HCEC 1CT (cell line): ENCODE data around the gene PLCB1.
"Not testable (repeated sequence)": the region's sequence is repeated elsewhere in the genome, so short reads cannot be mapped to it uniquely, and the experiment has no call there.

ENCODE experiments used
- DNase-seq: peaks from one replicate; pipeline ENCODE4 v3.0.0-alpha.2; 2017

PLCB1 gene

DNA sequence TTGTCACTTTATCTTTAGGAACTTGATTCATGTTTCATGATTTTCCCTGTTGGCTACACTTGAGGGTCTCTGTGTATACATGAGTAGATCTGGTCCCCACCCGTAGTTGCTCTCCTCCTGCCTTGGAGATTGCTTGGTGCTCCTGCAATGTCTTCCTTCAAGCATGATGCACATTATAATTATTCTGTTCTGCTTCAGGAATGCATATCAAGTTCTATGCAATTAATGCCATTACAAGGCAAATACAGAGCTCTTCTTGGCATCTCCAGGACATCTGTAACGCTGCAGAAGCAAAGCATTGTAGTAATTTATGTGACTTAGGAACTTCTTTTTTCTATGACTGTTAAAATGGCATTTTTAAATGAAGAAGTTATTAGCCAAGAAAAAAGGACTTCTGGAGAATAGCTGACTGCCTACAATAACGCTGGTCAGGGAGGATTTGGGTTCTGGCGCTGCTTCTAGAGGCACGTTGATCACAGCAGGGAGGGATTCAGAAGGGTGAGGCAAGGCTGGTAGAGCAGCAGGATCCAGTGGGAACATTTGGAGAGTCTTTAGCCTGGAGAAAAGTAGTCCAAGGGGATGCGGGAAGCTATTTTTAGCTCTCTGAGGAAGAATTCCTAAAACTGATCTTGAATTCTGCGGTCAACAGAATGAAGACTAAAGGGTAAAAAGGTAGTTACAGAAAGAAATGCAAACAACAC is 203.6 kb downstream of the PLCB1 start:
- DNase-seq = no peak

GRCh38 chr20:8339349-8339748 is 207.3 kb downstream of the PLCB1 start:
- no peak for DNase-seq

- no peak for DNase-seq
Observed at GRCh38 chr20:8342391-8342790, 210.3 kb downstream of the PLCB1 start.

DNA sequence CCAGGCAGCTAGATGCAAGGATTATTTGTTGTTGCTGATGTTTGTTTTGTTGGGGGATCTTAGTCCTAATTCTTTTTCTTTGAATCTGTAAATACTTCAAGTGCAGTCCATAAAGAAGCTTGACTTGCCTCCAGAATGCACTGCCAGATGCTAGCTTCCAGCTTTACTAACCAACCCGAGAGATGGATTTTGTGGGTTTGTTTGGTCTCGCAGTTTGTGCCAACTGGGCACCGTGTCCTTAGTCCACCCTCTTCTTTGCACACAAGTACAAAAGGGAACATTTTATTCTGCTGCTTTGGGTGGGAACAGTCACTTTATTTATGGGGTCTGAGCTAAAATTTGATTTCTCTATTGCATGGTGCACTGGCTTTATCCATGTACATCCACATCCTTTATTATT is 212.0 kb downstream of the PLCB1 start:
- DNase-seq = no peak

GRCh38 chr20:8344631-8345030 is 212.6 kb downstream of the PLCB1 start:
- no peak for DNase-seq

DNA sequence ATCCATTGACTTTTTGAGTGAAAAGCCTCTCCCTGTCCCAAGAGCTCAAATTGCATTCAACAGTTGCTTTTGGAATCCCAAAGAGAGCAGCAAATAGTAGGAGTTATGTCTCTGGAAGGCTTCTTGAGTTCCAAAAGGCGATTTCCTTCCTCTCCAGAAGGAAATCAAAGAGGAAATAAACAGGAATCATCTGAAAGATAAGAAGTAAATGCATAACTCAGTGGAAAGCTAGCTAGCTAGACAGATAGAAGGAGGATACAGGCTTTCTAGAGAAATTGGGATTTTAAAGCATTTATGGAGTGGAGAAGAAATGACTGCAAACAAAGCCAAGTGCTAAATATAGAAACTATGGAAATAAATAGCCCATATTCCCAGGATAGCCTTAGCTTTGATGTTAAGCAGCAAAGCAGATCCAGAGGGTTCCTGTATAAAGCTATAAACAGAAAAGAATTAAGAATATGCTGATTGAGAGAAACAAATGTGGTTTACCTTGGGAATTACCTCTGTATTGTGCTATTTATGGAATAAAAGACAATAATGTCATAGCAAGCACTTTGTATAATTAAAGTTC is 214.7 kb downstream of the PLCB1 start:
- DNase-seq = no peak

GRCh38 chr20:8350225-8350624 is 218.2 kb downstream of the PLCB1 start:
- not testable (repeated sequence) for DNase-seq

- no peak for DNase-seq
Observed at GRCh38 chr20:8352486-8352885, 220.4 kb downstream of the PLCB1 start.

DNA sequence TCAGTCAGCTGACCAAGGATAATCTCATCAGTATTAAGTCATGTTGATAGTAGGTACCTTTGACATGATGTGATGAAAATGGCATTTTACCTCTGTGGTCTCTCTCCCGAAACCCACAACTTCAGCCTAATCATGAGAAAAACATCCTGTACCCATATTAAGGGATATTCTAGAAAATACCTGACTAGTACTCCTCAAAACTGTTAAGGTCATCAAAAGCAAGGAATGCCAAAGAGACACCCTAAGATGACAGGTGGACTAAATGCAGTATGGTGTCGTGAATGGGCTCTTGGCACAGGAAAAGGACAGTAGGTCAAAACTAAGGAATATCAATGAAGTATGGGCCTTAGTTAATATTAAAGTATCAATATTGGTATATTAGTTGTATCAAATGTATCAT is 221.4 kb downstream of the PLCB1 start:
- DNase-seq = no peak

GRCh38 chr20:8355453-8355852 is 223.4 kb downstream of the PLCB1 start:
- DNase-seq = no peak

GRCh38 chr20:8356806-8357205 is 224.7 kb downstream of the PLCB1 start:
- no peak for DNase-seq

DNA sequence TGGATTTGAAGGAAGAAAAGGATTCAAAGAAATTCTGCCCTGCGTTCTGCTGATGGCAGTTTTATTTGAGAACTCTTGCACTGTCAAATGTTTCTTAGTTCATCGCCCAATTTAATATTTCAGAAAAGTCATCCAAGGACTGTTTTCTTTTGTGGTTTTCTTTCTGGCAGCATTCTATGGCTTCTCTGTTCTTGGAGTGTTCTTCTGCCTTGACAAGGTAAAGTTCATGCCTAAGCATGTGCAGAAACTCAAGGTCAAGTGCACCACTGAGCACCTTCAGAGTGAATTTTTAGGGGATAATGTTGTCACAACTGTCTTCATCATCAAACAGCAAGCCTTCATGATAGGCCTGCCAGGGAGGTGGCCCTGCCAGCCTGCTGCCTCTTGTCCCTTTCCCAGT is 225.6 kb downstream of the PLCB1 start:
- DNase-seq = no peak

DNA sequence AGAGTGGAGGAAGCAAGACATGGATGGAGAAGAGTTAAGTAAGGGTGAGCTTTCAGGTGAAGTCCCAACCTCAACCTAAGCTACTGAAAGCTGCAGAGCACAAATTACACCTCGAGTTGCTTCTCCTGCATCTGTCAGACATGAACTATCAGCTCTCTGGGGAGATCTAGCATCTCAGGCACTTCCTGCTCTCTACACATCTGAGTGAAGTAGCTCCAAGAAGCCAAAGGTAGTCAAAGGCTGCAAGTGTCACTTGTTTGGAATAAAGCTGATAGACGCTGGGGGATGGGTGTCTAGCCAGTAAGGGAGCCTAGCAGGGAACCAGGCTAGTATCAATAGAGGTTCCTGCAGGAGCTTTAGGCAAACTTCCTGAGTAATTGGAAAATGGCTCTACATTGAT is 228.0 kb downstream of the PLCB1 start:
- DNase-seq = no peak

GRCh38 chr20:8361006-8361652 is 229.1 kb downstream of the PLCB1 start:
- DNase-seq = peak; percentile 75

DNA sequence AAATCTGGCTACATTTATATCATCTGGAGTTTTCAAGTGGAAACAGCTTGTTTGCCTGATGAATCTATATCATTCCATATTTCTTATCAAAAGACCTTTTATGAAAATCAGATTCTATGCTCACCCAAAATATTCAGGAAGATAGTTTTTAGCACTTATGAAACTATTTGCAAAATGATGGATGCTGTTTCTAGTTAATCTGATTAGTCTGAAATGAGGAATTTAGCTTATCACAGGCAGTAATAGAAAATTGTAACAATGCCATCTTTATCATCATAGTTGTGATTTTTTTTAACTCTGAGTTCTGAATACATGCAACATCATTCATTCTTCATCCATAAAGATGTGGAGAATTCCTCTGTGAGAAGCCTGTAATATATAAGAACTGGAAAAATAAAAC is 229.7 kb downstream of the PLCB1 start:
- DNase-seq = no peak

DNA sequence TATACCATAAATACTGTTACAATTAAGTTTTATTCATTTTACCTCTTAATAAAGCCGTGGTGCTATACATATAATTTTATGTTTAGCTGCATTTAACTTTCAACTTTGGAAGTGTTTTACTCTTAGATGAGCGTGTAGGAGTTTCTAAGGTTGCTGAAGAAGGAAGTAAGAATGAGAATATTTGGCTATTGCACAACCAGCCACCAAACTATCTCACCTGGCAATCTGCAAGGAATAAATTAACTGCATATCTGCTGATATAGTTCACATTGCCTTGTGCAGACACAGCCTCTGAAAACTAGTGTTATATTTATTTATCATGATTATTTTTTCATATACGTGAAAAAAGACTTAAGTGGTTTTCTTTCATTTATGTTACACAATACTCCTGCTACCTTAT is 230.4 kb downstream of the PLCB1 start:
- DNase-seq = no peak

- no peak for DNase-seq
Observed at GRCh38 chr20:8363970-8364733, 232.1 kb downstream of the PLCB1 start.

GRCh38 chr20:8364734-8365078 is 232.6 kb downstream of the PLCB1 start:
- no peak for DNase-seq

GRCh38 chr20:8365634-8366033 is 233.6 kb downstream of the PLCB1 start:
- DNase-seq = no peak

DNA sequence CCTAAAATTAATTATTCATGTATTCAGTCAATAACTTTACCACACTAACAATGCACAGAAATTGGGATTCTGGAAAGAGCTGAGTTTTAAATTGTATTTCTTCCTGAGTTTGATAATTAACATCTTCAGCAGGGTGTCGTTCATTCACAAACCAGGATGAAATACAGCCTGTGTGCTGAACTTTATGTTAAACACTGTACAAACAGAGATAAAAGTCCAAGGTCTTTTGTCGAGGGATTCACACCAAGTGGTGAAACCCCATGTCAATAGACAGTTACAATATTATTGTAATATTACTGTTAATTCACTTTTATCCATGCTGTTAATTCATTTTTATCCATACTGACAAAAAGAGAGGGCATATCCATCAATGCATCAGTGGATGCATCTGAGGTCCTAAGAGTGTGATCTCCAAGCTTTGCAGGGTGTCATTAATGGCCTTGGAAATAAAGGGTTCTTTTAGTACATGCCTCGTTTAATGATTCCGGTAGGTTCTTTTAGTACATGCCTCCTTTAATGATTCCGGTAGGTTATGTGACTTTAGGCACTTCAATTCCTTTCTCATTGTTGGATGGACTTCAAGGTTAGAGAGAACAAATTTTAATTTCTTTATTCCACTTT is 234.3 kb downstream of the PLCB1 start:
- DNase-seq = no peak

GRCh38 chr20:8367689-8368088 is 235.6 kb downstream of the PLCB1 start:
- DNase-seq = no peak

DNA sequence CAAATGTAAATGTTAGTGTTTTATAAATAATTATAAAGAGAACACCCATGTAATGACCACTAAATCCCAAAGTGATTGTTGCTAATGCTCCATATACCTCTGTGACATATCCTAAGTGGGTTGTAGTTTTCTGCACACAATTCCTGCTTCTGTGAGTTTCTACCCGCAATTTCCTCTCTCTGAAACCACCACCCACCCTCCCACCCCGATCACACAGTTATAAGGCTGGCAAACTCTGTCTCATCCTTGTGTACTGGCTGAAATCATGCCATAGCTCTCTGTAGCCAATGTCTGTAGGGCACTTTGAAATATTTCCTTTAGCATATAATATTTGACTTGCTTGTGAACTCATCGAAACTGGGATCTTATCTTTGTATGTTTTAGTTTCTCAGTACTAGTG is 236.6 kb downstream of the PLCB1 start:
- DNase-seq = no peak

DNA sequence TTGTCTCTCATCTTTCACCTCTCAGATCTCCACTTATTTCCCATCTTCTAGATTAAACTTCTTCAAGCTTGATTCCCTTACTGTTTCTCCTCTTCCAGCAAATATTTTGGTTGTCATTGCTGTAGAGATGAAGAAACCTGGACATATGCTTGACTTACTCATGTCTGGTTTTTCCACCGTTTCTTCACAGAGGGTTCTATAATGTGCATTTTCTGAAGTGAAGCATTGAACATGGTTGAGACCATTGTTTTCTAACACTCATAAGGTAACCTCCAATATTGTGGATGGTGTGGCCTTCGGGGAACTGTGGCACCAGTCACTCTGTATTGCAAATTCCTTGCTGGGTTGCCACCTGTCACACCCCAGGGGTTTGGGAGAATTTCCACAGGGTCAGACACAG is 237.2 kb downstream of the PLCB1 start:
- no peak for DNase-seq
